Vagina (tissue), 2 donors: ENCODE results near the gene CDK15. TPM values are rescaled to one million over a fixed set of nuclear protein-coding genes. Genes with fewer than 3 reads are reported as not detected.

ENCODE experiments used
- DNase-seq, 2 donors: peaks; one replicate each; pipeline ENCODE4 v3.0.0-alpha.2; 2017; ENCODE audit errors: extremely low spot score in 2 of 2
- H3K27ac ChIP-seq: fragments of 200-600 bp; sonication (generic); one replicate; pipeline ENCODE4 v1.5.1; 2019
- H3K27me3 ChIP-seq: fragments of 200-600 bp; sonication (generic); one replicate; pipeline ENCODE4 v1.5.1; 2019
- H3K36me3 ChIP-seq, 2 donors: fragments of 200-600 bp; sonication (generic); one replicate each; pipeline ENCODE4 v1.5.1; 2017 to 2019
- H3K4me1 ChIP-seq: fragments of 200-600 bp; sonication (generic); one replicate; pipeline ENCODE4 v1.5.1; 2019
- H3K4me3 ChIP-seq, 2 donors: fragments of 200-600 bp; sonication (generic); 1 replicate in 1 of 2; 2 replicates in 1 of 2; pipeline ENCODE4 v1.5.1; 2016 to 2019
- H3K9me3 ChIP-seq: fragments of 200-600 bp; sonication (generic); one replicate; pipeline ENCODE4 v1.5.1; 2019
- POLR2A ChIP-seq, 2 donors: fragments of 450-650 bp; IDR thresholded peaks; one replicate each; pipeline ENCODE4 v1.6.1; 2017; ENCODE audit warnings: antibody characterized with exemption in 2 of 2, mild to moderate bottlenecking in 2 of 2, moderate library complexity in 2 of 2
- POLR2AphosphoS5 ChIP-seq, 2 donors: sonication (generic); formaldehyde crosslinking; IDR thresholded peaks; one replicate each; pipeline ENCODE4 v1.9.0; 2017; ENCODE audit warnings: antibody characterized with exemption in 2 of 2, mild to moderate bottlenecking in 2 of 2, low read depth in 1 of 2; ENCODE audit not compliant: insufficient read depth in 1 of 2
- intact Hi-C: fragments of 100-400 bp; cut with DNase I; formaldehyde crosslinking; loops from one replicate; pipeline ENCODE4 v1.15.1; 2023
- total RNA-seq: library from RNA; depleted of rRNA; stranded (reverse); fragments of >200 nt; gene quantifications from one replicate; pipeline ENCODE4 v1.2.3, GENCODE V29; 2016
- TF ChIP-seq, protein P1 (sequence below), 3 experiments: fragments of 450-650 bp in 2 of 3; fragments of 200-600 bp in 1 of 3; sonication (generic) in 1 of 3; IDR thresholded peaks; one replicate each; pipeline ENCODE4 v1.5.1; 2017 to 2019; ENCODE audit warnings: antibody characterized with exemption in 3 of 3, mild to moderate bottlenecking in 2 of 3, moderate library complexity in 2 of 3

Gene CDK15
- total RNA-seq, 1 donor from 2014 or later: not detected

DNA sequence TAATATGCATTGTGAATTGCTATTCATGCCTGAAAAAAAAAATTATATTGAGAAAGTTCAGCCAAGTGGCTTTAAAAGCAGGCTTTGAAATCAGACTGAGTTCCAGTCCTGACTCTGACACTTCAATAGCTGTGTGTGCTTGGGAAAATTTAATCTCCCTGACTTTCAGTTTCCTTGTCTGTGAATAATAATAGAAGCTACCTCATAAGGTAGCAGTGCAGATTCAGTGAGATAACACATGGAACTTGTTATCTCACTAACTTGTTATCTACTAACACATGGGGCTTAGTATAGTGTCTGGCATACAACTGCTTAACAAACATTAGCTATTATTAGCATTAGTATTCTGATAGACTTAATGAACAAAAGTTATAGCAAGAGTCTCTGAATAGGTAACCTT lies 40.5 kb upstream of the CDK15 start:
- H3K4me1 ChIP-seq: no peaks in the 10 kb centered on the region
- no peak overlapping the region for H3K27ac ChIP-seq
- no peak for DNase-seq
- TF ChIP-seq POLR2A (IDR thresholded peaks at IDR 0.05): no peak
- TF ChIP-seq, protein P1, sequence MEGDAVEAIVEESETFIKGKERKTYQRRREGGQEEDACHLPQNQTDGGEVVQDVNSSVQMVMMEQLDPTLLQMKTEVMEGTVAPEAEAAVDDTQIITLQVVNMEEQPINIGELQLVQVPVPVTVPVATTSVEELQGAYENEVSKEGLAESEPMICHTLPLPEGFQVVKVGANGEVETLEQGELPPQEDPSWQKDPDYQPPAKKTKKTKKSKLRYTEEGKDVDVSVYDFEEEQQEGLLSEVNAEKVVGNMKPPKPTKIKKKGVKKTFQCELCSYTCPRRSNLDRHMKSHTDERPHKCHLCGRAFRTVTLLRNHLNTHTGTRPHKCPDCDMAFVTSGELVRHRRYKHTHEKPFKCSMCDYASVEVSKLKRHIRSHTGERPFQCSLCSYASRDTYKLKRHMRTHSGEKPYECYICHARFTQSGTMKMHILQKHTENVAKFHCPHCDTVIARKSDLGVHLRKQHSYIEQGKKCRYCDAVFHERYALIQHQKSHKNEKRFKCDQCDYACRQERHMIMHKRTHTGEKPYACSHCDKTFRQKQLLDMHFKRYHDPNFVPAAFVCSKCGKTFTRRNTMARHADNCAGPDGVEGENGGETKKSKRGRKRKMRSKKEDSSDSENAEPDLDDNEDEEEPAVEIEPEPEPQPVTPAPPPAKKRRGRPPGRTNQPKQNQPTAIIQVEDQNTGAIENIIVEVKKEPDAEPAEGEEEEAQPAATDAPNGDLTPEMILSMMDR (IDR thresholded peaks at IDR 0.05): no peak
- no peak for TF ChIP-seq POLR2AphosphoS5 (IDR thresholded peaks at IDR 0.05; ENCODE audit: insufficient read depth in 1 of 2, low read depth in 1 of 2)
- no peaks in the 10 kb centered on the region for H3K27me3 ChIP-seq
- intact Hi-C loops: no loop called here
- no peak overlapping the region for H3K4me3 ChIP-seq
- H3K9me3 ChIP-seq: no peaks in the 10 kb centered on the region
- H3K36me3 ChIP-seq: peaks cover 2 to 16% of the 10 kb centered on the region in 2 donors

DNA sequence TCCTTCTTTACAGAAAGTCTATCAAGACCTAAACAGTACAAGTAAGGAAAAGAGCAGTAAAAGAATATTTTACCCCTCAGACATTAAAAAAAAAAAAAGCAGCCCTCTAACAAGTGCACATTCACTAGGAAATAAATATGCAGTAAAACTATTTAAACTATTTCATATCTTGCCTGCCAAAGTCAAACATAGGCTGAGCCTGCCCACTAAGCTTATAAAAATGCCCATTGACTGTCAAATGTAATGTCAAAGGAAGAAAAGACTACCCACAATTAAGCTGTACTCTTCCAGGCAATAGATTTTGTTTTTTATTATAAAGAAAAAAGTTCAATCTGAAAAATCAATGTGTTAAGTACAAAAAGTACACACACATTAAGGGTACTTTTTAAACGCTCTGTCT lies 37.4 kb upstream of the CDK15 start:
- TF ChIP-seq, protein P1 (IDR thresholded peaks at IDR 0.05): no peak
- no peak for TF ChIP-seq POLR2A (IDR thresholded peaks at IDR 0.05)
- no peak overlapping the region for H3K4me3 ChIP-seq
- H3K27ac ChIP-seq: no peak overlapping the region
- intact Hi-C loops: no loop called here
- no peak for DNase-seq
- no peaks in the 10 kb centered on the region for H3K9me3 ChIP-seq
- H3K36me3 ChIP-seq: no peaks in the 10 kb centered on the region
- H3K27me3 ChIP-seq: no peaks in the 10 kb centered on the region
- no peaks in the 10 kb centered on the region for H3K4me1 ChIP-seq

DNA sequence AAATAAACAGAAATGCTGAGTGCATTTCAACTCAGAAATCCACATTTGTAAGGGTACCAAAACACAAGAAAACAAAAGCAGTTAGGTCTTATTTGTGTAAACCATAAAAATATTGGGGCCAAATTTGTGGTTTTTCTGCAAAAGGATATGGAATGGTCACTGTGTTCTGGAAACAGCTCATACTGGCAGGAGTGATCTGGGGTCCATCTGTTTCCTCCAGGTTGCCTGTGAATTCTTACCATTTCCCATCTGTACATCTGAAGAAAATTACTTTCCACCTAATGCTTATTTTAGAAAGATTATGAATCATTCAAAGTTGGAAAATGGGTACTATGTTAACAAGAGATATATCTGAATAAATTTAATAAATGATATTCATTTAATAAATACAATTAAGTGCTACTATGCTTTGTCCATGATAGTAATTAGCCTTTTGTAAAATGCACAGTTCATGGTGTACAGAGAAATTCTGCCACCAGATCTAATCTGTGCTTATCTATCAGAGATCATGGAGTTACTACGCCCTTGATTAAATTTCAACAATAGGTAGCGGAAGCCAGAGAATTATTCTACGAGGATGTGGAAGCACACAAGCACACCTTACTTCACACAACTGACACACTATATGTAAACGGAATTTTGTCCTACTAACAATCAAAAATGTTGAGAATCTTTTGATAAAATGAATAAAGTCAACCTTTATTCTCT lies 36.5 kb upstream of the CDK15 start:
- intact Hi-C loops: no loop called here
- H3K4me3 ChIP-seq: no peak overlapping the region
- no peak for DNase-seq
- H3K36me3 ChIP-seq: no peaks in the 10 kb centered on the region
- H3K9me3 ChIP-seq: no peaks in the 10 kb centered on the region
- no peaks in the 10 kb centered on the region for H3K27me3 ChIP-seq
- H3K4me1 ChIP-seq: no peaks in the 10 kb centered on the region
- H3K27ac ChIP-seq: no peak overlapping the region
- TF ChIP-seq POLR2AphosphoS5 (IDR thresholded peaks at IDR 0.05; ENCODE audit: insufficient read depth in 1 of 2, low read depth in 1 of 2) (no peak), POLR2A (IDR thresholded peaks at IDR 0.05) (no peak)
- TF ChIP-seq, protein P1 (IDR thresholded peaks at IDR 0.05): no peak

DNA sequence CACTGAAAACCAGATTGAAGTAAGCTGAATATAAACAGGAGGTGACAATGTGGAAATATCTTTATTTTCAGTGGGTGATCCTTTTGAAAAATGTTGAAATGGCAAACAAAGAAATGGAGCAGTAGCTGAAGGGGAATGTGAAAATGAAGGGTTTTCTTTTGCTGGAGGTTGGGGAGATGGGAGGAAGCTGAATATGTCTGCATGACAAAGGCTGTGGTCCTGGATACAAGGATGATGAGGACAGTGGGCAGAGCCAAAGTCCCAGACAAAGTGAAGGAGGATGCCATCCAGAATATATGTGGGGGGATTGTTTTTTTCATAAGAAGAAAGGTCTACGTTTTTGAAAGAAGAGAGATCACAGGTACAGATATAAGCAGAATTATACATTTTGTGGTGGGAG lies 32.3 kb upstream of the CDK15 start:
- no peak overlapping the region for H3K27ac ChIP-seq
- no peaks in the 10 kb centered on the region for H3K4me1 ChIP-seq
- intact Hi-C loops: no loop called here
- H3K36me3 ChIP-seq: no peaks in the 10 kb centered on the region
- H3K27me3 ChIP-seq: no peaks in the 10 kb centered on the region
- no peaks in the 10 kb centered on the region for H3K9me3 ChIP-seq
- no peak for TF ChIP-seq POLR2AphosphoS5 (IDR thresholded peaks at IDR 0.05; ENCODE audit: insufficient read depth in 1 of 2, low read depth in 1 of 2)
- TF ChIP-seq, protein P1 (IDR thresholded peaks at IDR 0.05): no peak
- TF ChIP-seq POLR2A (IDR thresholded peaks at IDR 0.05): no peak
- DNase-seq: no peak
- H3K4me3 ChIP-seq: no peak overlapping the region

DNA sequence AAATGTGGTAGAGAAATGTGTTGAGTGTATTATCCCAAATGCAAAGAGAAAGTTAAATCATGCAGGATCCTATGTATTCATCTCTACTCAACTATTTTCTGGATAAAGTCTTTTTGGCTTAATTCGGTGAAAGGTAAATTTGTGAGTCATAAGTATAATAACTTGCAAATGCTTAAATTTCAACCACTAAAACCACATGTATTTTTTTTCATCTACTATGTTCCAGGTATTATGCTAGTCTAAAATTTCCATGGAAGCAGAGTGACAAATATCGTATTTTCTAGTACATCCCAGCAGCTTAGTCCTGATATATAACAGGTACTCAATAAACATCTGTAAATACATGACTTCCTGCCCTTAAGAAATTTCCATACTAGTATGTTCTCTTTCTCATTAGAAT lies 31.8 kb upstream of the CDK15 start:
- H3K4me1 ChIP-seq: peaks cover 5% of the 10 kb centered on the region
- no peaks in the 10 kb centered on the region for H3K27me3 ChIP-seq
- no peak for DNase-seq
- H3K4me3 ChIP-seq: no peak overlapping the region
- H3K27ac ChIP-seq: no peak overlapping the region
- TF ChIP-seq, protein P1 (IDR thresholded peaks at IDR 0.05): no peak
- TF ChIP-seq POLR2AphosphoS5 (IDR thresholded peaks at IDR 0.05; ENCODE audit: insufficient read depth in 1 of 2, low read depth in 1 of 2) (no peak), POLR2A (IDR thresholded peaks at IDR 0.05) (no peak)
- H3K9me3 ChIP-seq: no peaks in the 10 kb centered on the region
- H3K36me3 ChIP-seq: no peaks in the 10 kb centered on the region
- intact Hi-C loops: no loop called here
